GM12878 (cell line): ENCODE data around the gene HOPX. TPM values are rescaled to one million over a fixed set of nuclear protein-coding genes. Genes with fewer than 3 reads are reported as not detected.
"Not testable (repeated sequence)": the region's sequence is repeated elsewhere in the genome, so short reads cannot be mapped to it uniquely, and the experiment has no call there.

Experiments
- ATAC-seq: fragments of 200-7000 bp; cut with Tn5 transposase; 3 replicates; pipeline ENCODE4 v1.9.1; 2020; ENCODE audit warnings: mild to moderate bottlenecking, moderate library complexity
- BruUV-seq: library from RNA; stranded (reverse); fragments of 400-500 nt; replicated peaks from 2 replicates; lab custom pipeline; 2021; lab: Mats Ljungman, UMichigan
- CTCF ChIA-PET: fragments of 300-600 bp; sonication (Branson Sonifier 250); formaldehyde crosslinking; extraction: SDS; loops from one replicate; lab custom pipeline; 2021; ENCODE audit warnings: inconsistent platforms; lab: Yijun Ruan, JAX
- POLR2A ChIA-PET: fragments of 350-600 bp; formaldehyde crosslinking; extraction: SDS; loops from one replicate; lab custom pipeline; 2021; ENCODE audit warnings: inconsistent platforms; lab: Charles Lee
- RAD21 ChIA-PET: fragments of 300-600 bp; sonication (Branson Sonifier 250); formaldehyde crosslinking; loops from one replicate; lab custom pipeline; 2023; ENCODE audit warnings: antibody characterized with exemption; ENCODE audit not compliant: unreplicated experiment; lab: Charles Lee
- SMC1A ChIA-PET: fragments of 300-600 bp; sonication (Branson Sonifier 250); formaldehyde crosslinking; loops from one replicate; lab custom pipeline; 2023; ENCODE audit not compliant: unreplicated experiment, uncharacterized antibody; lab: Charles Lee
- DNase-seq: peaks from one replicate; pipeline ENCODE4 v3.0.0-alpha.2; 2011; ENCODE audit warnings: low read depth, low spot score
- FAIRE-seq: peaks from 3 replicates; lab custom pipeline; 2011; peaks lifted over from hg19 to GRCh38; lab: Jason Lieb, UNC
- H2AFZ ChIP-seq: 2 replicates; pipeline ENCODE4 v1.6.0; 2011; ENCODE audit warnings: low read depth, low read length, control low read depth; ENCODE audit not compliant: control insufficient read depth
- H3K27ac ChIP-seq: 2 replicates; pipeline ENCODE4 v1.5.1; 2011; ENCODE audit warnings: control low read depth; ENCODE audit not compliant: control insufficient read depth, insufficient read depth
- H3K27me3 ChIP-seq, 2 experiments: replicated peaks in 1 of 2; 2 replicates each; pipeline versions ENCODE4 v1.6.0 to v1.6.1; 2011; ENCODE audit warnings: low read length in 1 of 2; ENCODE audit not compliant: control insufficient read depth in 2 of 2, insufficient read depth in 2 of 2
- H3K36me3 ChIP-seq, 2 experiments: 2 replicates each; pipeline ENCODE4 v1.5.1; 2011; ENCODE audit warnings: low read length in 1 of 2; ENCODE audit not compliant: control insufficient read depth in 2 of 2, insufficient read depth in 2 of 2
- H3K4me1 ChIP-seq: 2 replicates; pipeline ENCODE4 v1.6.1; 2011; ENCODE audit warnings: mild to moderate bottlenecking, low read length, moderate library complexity, mixed read lengths; ENCODE audit not compliant: control insufficient read depth, insufficient read depth
- H3K4me2 ChIP-seq: 2 replicates; pipeline ENCODE4 v1.6.0; 2011; ENCODE audit warnings: control low read depth; ENCODE audit not compliant: control insufficient read depth, insufficient read depth
- H3K4me3 ChIP-seq: fragments of 200-600 bp; sonication (generic); 2 replicates; pipeline ENCODE4 v1.5.1; 2016
- H3K79me2 ChIP-seq: 2 replicates; pipeline ENCODE4 v1.6.0; 2011; ENCODE audit warnings: low read length; ENCODE audit not compliant: control insufficient read depth, insufficient read depth
- H3K9ac ChIP-seq: 2 replicates; pipeline ENCODE4 v1.8.0; 2011; ENCODE audit warnings: low read length, control low read depth, mixed read lengths; ENCODE audit not compliant: control insufficient read depth, insufficient read depth
- H3K9me3 ChIP-seq: replicated peaks from 3 replicates; pipeline ENCODE4 v1.5.1; 2011; ENCODE audit warnings: mild to moderate bottlenecking, low read length; ENCODE audit not compliant: control insufficient read depth, insufficient read depth
- H4K20me1 ChIP-seq: 2 replicates; pipeline ENCODE4 v1.6.0; 2011; ENCODE audit not compliant: control insufficient read depth, insufficient read depth
- CHD1 ChIP-seq: IDR thresholded peaks from 2 replicates; pipeline ENCODE4 v1.6.1; 2012; ENCODE audit warnings: low read depth, low read length, improper control_type of control experiment
- HDAC2 ChIP-seq: fragments of 200-600 bp; sonication (generic); IDR thresholded peaks from 2 replicates; pipeline ENCODE4 v1.6.1; 2017
- IKZF1 ChIP-seq: fragments of 450-650 bp; conservative IDR thresholded peaks from 2 replicates; pipeline ENCODE4 v1.6.1; 2017; ENCODE audit warnings: antibody characterized with exemption, mild to moderate bottlenecking
- JUNB ChIP-seq: IDR thresholded peaks from 2 replicates; pipeline ENCODE4 v1.6.1; 2016; ENCODE audit warnings: antibody characterized with exemption, mild to moderate bottlenecking
- KLF5 ChIP-seq: fragments of 450-650 bp; IDR thresholded peaks from 2 replicates; pipeline ENCODE4 v1.6.1; 2014; ENCODE audit warnings: mild to moderate bottlenecking; ENCODE audit not compliant: partially characterized antibody
- MAX ChIP-seq: IDR thresholded peaks from 2 replicates; pipeline ENCODE4 v1.6.1; 2012; ENCODE audit warnings: low read depth, low read length, improper control_type of control experiment
- POLR2AphosphoS5 ChIP-seq: IDR thresholded peaks from 2 replicates; pipeline ENCODE4 v1.6.1; 2011; ENCODE audit warnings: mild to moderate bottlenecking, low read length, inconsistent platforms
- RAD51 ChIP-seq: fragments of 450-650 bp; IDR thresholded peaks from 2 replicates; pipeline ENCODE4 v1.6.1; 2016; ENCODE audit warnings: moderate library complexity, mild to moderate bottlenecking, inconsistent platforms
- RELA ChIP-seq: fragments of 450-650 bp; IDR thresholded peaks from 2 replicates; pipeline ENCODE4 v1.8.0; 2014; ENCODE audit warnings: borderline replicate concordance; ENCODE audit not compliant: partially characterized antibody
- STAT3 ChIP-seq: IDR thresholded peaks from 2 replicates; pipeline ENCODE4 v1.6.1; 2011; ENCODE audit warnings: low read depth, low read length, improper control_type of control experiment
- ZNF24 ChIP-seq: fragments of 450-650 bp; IDR thresholded peaks from 2 replicates; pipeline ENCODE4 v1.6.1; 2017; ENCODE audit warnings: antibody characterized with exemption, mild to moderate bottlenecking
- WGBS: methylation state at CpG from one replicate; pipeline ENCODE4 v1.1.6; 2016; ENCODE audit warnings: low lambda C conversion rate; ENCODE audit not compliant: insufficient replicate concordance, insufficient coverage; ENCODE audit errors: missing lambda C conversion rate; 5-methylcytosine and 5-hydroxymethylcytosine counted together
- in situ Hi-C: fragments of 300-500 bp; cut with MboI; formaldehyde crosslinking; loops from 9 replicates; pipeline ENCODE4 v1.14.3; 2018; ENCODE audit warnings: mixed read lengths
- intact Hi-C: fragments of 100-400 bp; cut with micrococcal nuclease; formaldehyde crosslinking; loops from one replicate; pipeline ENCODE4 v1.14.2; 2022; ENCODE audit not compliant: unreplicated experiment
- polyA plus RNA-seq, 11 experiments: library from polyadenylated mRNA; depleted of rRNA in 4 of 11; unstranded in 6 of 11; stranded (reverse) in 5 of 11; fragments of >200 nt; fragmentation: Nextera tagmentation in 4 of 11; fragmentation: Illumina TruSeq in 1 of 11; extraction: Ambion mirVana in 4 of 11; extraction: Trizol in 1 of 11; gene quantifications; 1 replicate in 1 of 11; 2 replicates in 10 of 11; pipeline versions ENCODE4 v1.2.1 to v1.2.3, GENCODE V29; 2011 to 2016; ENCODE audit warnings: inconsistent platforms in 2 of 11, missing spikeins in 2 of 11, low read depth in 1 of 11
- total RNA-seq, 4 experiments: library from RNA; depleted of rRNA in 3 of 4; stranded (reverse); fragments of >200 nt in 3 of 4; fragmentation: Illumina TruSeq in 1 of 4; extraction: Trizol in 1 of 4; gene quantifications; 2 replicates each; pipeline versions ENCODE4 v1.2.1 to v1.2.3, GENCODE V29; 2013 to 2021

The HOPX gene
- total and polyA plus RNA-seq, 10 of the 15 experiments (the other 5 are each of a cell fraction or from before 2014, with no cell fraction given), result 0.11 to 0.40 (median 0.23) TPM; not detected in 4

- CTCF ChIA-PET, result no interaction called here
- ATAC-seq, result no peak
- H3K9ac ChIP-seq, result no peak overlapping the region
Observed at GRCh38 chr4:56606385-56606784, 74.7 kb downstream of the HOPX start.

GRCh38 chr4:56605464-56605863 is 75.6 kb downstream of the HOPX start:
- DNase-seq, H3K4me1 ChIP-seq, POLR2A ChIA-PET, H3K9me3 ChIP-seq, H3K27ac ChIP-seq, RAD21 ChIA-PET, CTCF ChIA-PET, H3K4me2 ChIP-seq, H3K9ac ChIP-seq, H2AFZ ChIP-seq, ATAC-seq, H3K79me2 ChIP-seq, H3K4me3 ChIP-seq, SMC1A ChIA-PET, H3K27me3 ChIP-seq, BruUV-seq, intact Hi-C loops, in situ Hi-C loops, FAIRE-seq, H4K20me1 ChIP-seq, H3K36me3 ChIP-seq: not testable (repeated sequence)
- 10% methylated on average over 4 of the region's 4 CpGs for WGBS

More at GRCh38 chr4:56606385-56606784, 74.7 kb downstream of the HOPX start:
- H3K36me3 ChIP-seq, result no peaks in the 10 kb centered on the region
- H3K4me1 ChIP-seq, result no peaks in the 10 kb centered on the region
- no peak for TF ChIP-seq JUNB
- no peak for TF ChIP-seq HDAC2
- no peak for TF ChIP-seq POLR2AphosphoS5
- TF ChIP-seq IKZF1, result no peak
- no peak for TF ChIP-seq STAT3
- no peak for TF ChIP-seq MAX
- no peak for TF ChIP-seq RELA
- no peak for TF ChIP-seq KLF5
- TF ChIP-seq ZNF24, result no peak
- TF ChIP-seq RAD51, result no peak
- TF ChIP-seq CHD1, result no peak
- H3K79me2 ChIP-seq, result no peaks in the 10 kb centered on the region
- no peaks in the 10 kb centered on the region for H3K9me3 ChIP-seq
- H3K27ac ChIP-seq, result no peak overlapping the region
- H2AFZ ChIP-seq, result no peak overlapping the region
- 12% methylated on average over 3 of the region's 3 CpGs for WGBS
- no peaks in the 10 kb centered on the region for H4K20me1 ChIP-seq
- in situ Hi-C loops (no loop called here), intact Hi-C loops (no loop called here)
- H3K27me3 ChIP-seq, result no peaks in the 10 kb centered on the region
- ChIA-PET RAD21 (no interaction called here), SMC1A (no interaction called here), POLR2A (no interaction called here)
- H3K4me2 ChIP-seq, result no peak overlapping the region
- FAIRE-seq (no peak), DNase-seq (no peak)
- H3K4me3 ChIP-seq, result no peak overlapping the region
- no TSS peak for BruUV-seq
